Activated CD4-positive, CD25-positive, alpha-beta regulatory T cell (primary cell): ENCODE data around the gene ACSL6.
"Not testable (repeated sequence)": the region's sequence is repeated elsewhere in the genome, so short reads cannot be mapped to it uniquely, and the experiment has no call there.

Experiments
- DNase-seq, 4 experiments: peaks; one replicate each; lab custom pipeline; 2025; lab: John Stamatoyannopoulos, UW

ACSL6 gene

DNA sequence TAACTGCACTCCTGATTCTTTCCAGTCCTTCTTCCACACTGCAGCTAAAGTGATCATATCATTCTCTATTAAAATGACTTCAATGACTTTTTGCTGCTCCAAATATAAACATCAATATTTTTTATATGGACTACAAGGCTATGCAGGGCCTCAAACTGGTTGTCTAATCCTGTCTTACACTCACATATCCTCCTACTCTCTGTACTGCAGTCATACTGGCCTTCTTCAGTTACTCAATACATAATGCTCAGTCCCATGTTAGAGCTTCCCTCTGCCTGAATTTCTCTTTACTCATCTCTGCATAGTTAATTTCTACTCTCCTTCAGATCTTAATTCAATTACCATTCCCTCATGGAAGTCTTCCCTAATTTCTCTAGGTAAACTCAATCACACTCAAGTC lies 69.4 kb downstream of the ACSL6 start:
- DNase-seq = no peak

DNA sequence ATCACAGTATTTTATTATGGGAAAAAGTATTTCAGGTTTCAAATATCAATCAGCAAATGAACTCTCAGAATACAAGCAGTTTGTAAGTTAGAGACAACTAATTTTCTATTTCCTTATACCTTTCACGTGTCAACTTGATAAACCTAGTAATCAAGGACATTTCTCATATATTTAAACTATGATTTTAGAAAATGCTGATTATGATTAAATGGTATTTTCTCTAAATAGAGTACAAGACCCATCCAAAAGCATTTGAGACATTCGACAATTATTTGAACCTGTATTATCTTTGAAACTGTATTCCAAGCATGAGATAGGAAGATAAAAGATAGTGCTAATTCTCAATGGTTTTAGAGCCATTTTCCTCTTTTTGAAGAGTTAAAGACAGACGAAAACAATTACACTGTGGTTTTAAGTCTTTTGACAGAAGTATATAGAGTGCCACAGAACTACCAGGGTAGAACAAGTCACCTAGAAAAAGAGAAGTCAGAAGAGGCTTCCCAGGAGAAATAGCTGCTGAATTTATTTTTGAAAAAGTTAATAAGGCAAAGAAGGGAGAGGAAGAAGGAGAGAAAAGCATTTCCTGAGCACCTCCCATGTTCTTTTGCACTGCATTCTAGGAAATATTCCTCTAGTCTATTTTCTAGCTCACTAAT lies 71.6 kb downstream of the ACSL6 start:
- no peak for DNase-seq

DNA sequence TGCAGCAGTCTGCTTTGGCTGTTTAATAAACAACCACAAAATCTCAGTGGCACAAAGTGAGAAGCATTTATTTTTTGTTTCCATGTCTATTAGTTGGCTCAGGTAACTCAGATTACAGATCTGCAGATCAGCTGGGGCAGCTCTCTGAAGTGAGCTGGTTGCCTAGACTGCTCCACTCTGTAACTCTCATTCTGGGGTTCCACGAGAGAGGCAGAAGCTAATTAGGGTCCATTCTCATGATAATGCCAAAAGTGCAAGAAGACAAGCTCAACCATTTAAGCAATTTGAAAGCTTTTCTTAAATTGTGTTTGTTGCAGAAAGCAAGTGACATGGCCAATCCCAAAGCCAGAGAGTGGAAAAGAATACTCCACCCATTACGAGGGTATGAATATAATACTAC lies 79.2 kb downstream of the ACSL6 start:
- no peak for DNase-seq

DNA sequence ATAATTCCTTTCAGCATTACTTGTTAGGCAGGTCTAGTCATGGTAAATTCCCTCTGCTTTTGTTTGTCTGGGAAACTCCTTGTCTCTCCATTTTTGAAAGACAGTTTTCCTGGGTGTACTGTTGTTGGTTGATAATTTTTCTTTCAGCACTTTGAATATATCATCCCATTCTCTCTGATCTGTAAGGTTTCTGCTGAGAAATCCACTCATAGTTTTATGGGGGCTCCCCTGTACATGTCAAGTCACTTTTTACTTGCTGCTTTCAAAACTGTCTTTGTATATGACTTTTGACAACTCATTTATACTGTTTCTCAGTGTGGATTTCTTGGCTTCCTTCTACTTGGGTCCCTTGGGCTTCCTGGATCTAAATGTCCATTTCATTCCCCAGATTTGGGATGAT lies 82.5 kb downstream of the ACSL6 start:
- no peak for DNase-seq

DNA sequence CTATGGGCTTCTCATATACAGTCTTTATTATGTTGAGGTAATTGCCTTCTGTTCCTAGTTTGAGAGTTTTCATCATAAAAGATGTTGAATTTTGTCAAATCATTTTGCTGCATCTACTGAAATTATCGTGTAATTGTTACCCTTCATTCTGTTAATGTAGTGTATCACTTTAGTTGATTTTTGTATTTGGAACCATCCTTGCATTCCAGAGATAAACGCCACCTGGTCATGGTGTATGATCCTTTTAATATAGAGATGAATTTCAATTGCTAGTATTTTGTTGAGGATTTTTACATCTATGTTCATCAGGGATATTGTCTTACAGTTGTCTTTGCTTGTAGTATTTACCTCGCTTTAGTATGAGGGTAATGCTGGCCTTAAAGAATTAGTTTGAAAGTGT lies 85.3 kb downstream of the ACSL6 start:
- no peak for DNase-seq

DNA sequence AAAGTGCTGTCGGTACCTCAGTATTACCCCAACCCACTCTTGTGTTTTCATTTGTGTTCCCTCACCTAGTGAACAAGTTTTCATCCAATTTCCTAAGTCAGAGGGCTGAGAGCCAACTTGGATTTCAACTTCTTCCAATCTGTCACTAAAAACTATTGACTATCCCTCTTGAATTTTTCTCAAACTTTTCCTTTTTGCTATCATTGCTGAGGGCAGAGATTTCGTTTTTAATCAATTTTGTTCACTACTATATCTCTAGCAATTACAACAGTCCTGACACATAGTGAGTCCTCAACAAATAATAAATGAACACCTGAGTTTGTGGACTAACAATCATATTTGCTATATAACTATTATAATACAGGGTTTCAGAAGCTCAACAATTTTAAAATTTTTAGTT lies 95.0 kb downstream of the ACSL6 start:
- no peak for DNase-seq

DNA sequence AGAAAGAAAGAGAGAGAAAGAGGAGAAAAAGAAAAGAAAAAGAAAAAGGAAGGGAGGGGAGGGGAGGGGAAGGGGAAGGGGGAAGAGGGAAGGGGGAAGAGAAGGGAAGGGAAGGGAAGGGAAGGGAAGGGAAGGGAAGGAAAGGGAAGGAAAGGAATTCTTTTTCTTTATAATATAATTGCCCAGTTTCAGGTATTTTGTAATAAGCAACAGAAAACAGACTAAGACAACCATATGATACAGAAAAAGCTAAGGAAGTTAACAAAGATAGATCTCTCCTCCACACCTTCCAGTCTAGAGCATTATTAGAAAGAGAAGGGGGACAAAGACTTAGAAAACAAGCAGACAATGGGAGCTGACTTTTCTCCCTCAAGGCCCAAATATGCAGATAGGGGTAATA lies 97.0 kb downstream of the ACSL6 start:
- no peak for DNase-seq

DNA sequence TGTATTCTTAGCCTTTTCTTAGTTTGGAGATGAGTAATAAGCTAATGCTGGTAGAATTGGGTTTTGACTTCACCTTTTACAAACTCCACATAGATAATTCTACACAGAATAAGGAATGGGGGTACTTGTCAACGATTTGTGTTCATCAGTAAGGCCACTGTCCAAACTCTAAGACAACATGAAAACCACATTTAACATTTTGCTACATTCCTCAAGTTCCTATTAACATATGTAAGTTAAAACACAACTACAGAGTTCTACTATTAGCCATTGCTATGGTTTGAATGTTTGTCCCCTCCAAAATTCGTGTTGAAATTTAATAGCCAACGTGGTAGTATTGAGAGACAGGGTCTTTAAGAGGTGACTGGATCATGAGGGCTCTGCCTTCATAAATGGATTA lies 97.9 kb downstream of the ACSL6 start:
- no peak for DNase-seq

DNA sequence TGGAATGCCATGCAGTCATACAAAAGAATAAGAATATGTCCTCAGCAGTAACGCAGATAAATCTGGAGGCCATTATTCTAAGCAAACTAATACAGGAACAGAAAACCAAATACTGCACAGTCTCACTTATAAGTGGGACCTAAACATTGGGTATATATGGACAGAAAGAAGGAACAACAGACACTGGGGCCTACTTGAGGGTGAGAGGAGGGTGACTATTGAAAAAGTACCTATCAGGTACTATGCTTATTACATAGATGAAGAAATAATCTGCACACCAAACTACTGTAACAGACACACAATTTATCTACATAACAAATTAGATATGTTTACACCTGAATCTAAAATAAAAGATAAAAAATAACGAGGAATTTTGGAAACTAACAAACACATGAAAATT lies 104.8 kb downstream of the ACSL6 start:
- no peak for DNase-seq

DNA sequence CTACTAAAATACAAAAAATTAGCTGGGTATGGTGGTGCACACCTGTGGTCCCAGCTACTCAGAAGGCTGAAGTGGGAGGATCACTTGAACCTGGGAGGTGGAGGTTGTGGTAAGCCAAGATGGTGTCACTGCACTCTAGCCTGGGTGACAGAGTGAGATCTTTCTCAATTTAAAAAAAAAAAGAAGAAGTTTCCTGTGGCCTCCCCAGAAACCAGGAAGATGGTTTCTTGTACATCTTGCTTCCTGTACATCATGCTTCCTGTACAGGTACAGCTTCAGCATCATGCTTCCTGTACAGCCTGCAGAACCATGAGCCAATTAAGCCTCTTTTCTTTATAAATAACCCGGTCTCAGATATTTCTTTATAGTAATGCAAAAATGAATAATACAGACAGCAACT lies 109.2 kb downstream of the ACSL6 start:
- DNase-seq = not testable (repeated sequence)
